NCI-H345 treated with DMSO at 0.1 percent for 48 hours (cell line): Measurements from ENCODE around the gene C10orf62.
A peak's percentile ranks its signal among the peaks of the same experiment; 100 is the strongest.
"Not testable (repeated sequence)": the region's sequence is repeated elsewhere in the genome, so short reads cannot be mapped to it uniquely, and the experiment has no call there.

Experiments
- DNase-seq: peaks from one replicate; lab custom pipeline; 2025; ENCODE audit not compliant: unreplicated experiment; lab: John Stamatoyannopoulos, UW

Gene C10orf62

GRCh38 chr10:97618733-97619132 is 29.2 kb downstream of the C10orf62 start:
- no peak for DNase-seq

- DNase-seq, result no peak
Measured at GRCh38 chr10:97623277-97623676, 33.8 kb downstream of the C10orf62 start.

GRCh38 chr10:97627731-97628130 is 38.2 kb downstream of the C10orf62 start:
- no peak for DNase-seq

GRCh38 chr10:97628228-97628627 is 38.7 kb downstream of the C10orf62 start:
- DNase-seq, result no peak

GRCh38 chr10:97629289-97629688 is 39.8 kb downstream of the C10orf62 start:
- no peak for DNase-seq

- DNase-seq, result no peak
Measured at GRCh38 chr10:97631098-97631497, 41.6 kb downstream of the C10orf62 start.

- peak; percentile 79 for DNase-seq
Measured at GRCh38 chr10:97632949-97633884, 43.7 kb downstream of the C10orf62 start, which contains the start of gene MORN4. MORN4 (minus strand) TSS chr10:97633500; CDS start chr10:97619653, 13,847 bp downstream.

- DNase-seq, result no peak
Measured at GRCh38 chr10:97633921-97634320, 44.4 kb downstream of the C10orf62 start.

- no peak for DNase-seq
Measured at GRCh38 chr10:97635577-97635976, 46.1 kb downstream of the C10orf62 start.

- DNase-seq, result not testable (repeated sequence)
Measured at GRCh38 chr10:97639090-97639489, 49.6 kb downstream of the C10orf62 start.

- peak; percentile 96 for DNase-seq
Measured at GRCh38 chr10:97640174-97640867, 50.8 kb downstream of the C10orf62 start, which contains the start of gene PI4K2A. PI4K2A (plus strand) TSS chr10:97640671; CDS start chr10:97640743, 72 bp downstream.
